ENCODE results near the gene FOXN3.

Gene FOXN3

DNA sequence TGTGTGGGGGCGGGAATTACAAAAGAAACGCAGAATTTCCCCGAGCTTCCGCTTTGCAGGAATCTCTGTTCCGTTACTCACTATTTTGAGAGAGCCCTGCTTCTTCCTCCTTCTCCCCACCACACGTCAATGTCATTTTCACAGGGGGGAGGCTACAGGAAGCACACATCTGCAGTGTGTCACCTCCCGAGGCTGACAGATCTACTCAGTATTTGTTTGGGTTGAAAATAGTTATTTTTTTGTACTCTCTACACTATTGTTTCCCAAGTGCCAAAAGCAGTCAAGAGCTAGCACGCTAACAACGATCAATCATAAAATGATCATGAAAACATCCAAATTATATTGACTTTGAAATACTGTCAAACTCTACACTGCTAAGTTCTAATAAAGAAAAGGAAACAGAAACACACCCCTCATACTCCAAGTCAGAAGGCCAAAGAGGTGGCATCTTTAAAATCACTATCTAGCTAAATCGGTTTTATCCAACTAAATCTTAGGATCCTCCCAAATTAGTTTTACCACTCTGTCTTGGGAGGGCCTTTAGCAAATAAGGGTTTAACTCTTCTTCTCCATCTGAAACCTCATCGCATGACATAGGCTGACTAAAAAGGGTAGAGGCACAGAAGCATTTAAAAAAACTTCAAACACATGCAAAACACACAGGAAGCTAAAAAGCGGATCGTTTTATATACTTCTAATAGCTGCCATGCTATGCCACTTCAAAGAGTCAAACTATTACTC is 51.8 kb downstream of the FOXN3 start:
- DNase-seq (ENCODE audit: low read depth in 3 of 3, low spot score in 1 of 3), result peak; percentile 9 to 14 (median 13)

- no peak for DNase-seq (ENCODE audit: low read depth in 3 of 3, low spot score in 1 of 3)
Measured at GRCh38 chr14:89364316-89364715, 52.7 kb downstream of the FOXN3 start.

GRCh38 chr14:89360277-89360676 is 56.8 kb downstream of the FOXN3 start:
- DNase-seq (ENCODE audit: low read depth in 3 of 3, low spot score in 1 of 3), result no peak

- DNase-seq (ENCODE audit: low read depth in 3 of 3, low spot score in 1 of 3), result no peak
Measured at GRCh38 chr14:89359477-89360222, 57.4 kb downstream of the FOXN3 start.

DNA sequence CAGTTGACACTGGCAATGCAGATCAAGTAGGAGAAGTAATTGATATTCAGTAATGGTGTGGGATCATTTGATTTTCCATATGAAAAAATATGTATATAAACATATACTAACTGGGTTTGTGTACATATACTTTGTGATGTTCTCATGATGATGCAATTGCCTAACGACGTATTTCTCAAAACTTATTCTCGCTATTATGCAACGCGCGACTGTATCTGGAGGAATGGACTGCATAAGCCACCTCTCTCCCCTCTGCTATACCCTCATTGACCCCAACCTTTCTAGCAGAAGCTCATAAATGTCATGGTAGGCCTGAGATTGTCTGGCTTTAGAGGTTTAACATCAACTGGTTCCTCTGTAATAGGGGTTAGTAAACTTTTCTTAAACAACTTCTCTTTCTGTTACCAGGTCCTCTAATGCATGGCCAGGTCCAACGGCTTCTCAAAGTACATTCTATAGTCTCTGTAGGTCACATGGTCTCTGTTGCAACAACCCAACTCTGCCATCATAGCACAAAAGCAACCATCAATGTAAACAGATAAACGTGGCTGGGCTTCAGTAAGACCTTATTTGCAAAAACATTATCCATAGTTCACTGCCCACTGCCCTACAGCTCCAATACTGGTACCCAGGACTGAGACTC is 59.3 kb downstream of the FOXN3 start:
- DNase-seq (ENCODE audit: low read depth in 3 of 3, low spot score in 1 of 3), result no peak

GRCh38 chr14:89356927-89357326 is 60.1 kb downstream of the FOXN3 start:
- no peak for DNase-seq (ENCODE audit: low read depth in 3 of 3, low spot score in 1 of 3)

DNA sequence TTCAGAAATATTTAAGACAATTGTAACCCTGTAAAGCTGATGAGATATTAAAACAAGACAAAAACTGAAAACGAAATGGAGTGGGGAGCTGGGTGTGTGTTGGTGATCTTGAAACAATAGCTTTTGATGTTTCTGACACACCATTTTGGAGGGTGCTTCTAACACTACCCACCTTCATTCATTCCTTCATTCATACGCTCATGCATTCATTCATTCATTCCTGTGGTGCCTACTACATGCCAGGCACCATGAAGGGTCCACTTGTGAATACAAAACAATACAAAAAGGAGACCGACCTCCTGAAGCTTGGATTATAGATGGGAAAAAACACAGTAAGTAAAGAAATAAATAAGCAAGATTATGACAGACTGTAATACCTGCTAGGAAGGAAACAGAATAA is 60.5 kb downstream of the FOXN3 start:
- DNase-seq (ENCODE audit: low read depth in 3 of 3, low spot score in 1 of 3), result no peak

DNA sequence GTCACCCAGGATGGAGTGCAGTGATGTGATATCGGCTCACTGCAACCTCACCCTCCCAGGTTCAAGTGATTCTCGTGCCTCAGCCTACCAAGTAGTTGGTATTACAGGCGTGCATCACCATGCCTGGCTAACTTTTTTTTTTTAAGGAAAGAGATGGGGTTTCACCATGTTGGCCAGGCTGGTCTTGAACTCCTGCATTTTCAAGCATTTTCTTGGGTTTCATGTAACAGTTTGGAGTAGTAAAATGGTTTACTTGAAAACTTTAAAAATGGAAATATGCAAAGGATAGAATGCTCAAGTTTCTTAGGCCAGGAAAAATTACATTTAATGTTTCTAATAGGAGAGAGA is 63.3 kb downstream of the FOXN3 start:
- DNase-seq (ENCODE audit: low read depth in 3 of 3, low spot score in 1 of 3), result no peak

DNA sequence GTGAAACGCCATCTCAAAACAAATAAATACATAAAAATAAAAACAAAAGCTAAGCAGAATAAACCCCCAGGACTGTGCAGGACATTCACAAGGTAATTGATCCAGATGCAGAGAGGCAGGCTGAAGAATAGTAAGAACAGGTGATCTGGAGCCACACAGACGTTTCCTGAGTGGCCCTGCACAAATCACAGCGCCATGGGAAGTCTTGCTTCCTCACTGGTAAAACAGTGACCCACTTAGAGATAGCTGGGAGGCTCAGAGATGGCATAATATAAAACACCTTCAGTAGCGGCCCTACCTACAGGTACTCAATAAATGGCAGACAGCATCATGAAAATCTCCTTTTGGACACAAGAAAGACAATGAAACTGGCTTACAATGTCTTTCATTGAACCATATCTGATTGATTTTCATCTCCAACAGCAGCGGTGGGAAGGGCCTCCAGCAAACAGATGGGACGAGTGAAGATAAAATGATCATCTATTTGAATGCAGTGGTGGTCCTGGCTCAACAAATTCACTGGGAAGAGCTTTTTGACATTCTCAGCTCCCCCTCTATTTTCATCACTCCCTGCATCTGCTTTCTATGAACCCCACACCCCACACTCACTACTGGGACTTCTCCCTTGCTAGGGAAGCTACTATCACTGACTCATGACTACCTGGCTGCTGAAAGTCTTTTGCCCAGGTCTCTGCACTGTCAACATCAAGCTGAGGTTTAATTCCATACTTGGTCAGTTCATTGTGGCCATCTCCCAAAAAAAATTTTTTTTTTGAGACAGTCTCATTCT is 63.9 kb downstream of the FOXN3 start:
- DNase-seq (ENCODE audit: low read depth in 3 of 3, low spot score in 1 of 3), result no peak

DNA sequence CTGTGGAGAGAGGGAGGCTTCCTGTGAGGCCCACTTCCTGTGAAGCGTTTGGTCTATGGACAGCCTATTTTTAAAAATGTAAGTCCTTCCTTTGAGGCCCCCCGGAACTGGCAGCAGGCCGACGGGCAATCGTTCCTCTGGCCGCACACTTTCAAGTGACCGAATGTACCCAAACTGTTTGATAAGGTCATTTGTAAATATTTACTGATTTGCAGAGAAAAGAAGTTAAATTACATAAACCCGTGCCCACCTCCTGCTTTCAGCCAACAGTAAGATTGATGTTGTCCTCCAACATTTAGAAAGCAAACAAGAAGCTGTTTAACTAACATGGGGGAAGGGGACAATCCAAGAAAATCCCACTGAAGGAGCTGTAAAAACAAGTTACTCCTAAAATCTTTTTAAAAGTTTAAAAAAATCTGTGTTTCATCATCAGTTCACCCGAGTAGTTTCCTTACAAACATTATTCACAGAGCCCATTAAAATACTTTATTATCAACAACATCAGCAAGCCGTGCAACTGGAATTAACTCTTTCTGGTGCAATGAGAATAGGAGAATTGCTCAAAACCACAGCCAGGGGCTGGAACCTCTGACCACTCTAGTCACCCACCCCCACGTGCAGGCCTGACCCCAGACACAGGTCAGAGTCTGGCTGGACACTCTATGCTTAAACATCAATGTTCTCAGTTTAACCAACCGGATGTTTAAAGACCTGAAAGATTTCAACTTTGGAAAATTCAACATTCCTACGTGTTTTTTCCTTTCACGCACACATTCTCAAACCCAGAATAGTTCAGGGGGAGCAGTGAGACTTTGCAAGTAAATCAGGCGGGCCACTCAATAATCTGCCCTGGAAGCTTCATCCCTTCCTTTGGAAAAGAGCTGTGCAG is 65.3 kb downstream of the FOXN3 start:
- DNase-seq (ENCODE audit: low read depth in 3 of 3, low spot score in 1 of 3), result no peak

GRCh38 chr14:89351221-89351515 is 65.9 kb downstream of the FOXN3 start:
- DNase-seq (ENCODE audit: low read depth in 3 of 3, low spot score in 1 of 3), result no peak

GRCh38 chr14:89350152-89350551 is 66.9 kb downstream of the FOXN3 start:
- DNase-seq (ENCODE audit: low read depth in 3 of 3, low spot score in 1 of 3), result no peak

DNA sequence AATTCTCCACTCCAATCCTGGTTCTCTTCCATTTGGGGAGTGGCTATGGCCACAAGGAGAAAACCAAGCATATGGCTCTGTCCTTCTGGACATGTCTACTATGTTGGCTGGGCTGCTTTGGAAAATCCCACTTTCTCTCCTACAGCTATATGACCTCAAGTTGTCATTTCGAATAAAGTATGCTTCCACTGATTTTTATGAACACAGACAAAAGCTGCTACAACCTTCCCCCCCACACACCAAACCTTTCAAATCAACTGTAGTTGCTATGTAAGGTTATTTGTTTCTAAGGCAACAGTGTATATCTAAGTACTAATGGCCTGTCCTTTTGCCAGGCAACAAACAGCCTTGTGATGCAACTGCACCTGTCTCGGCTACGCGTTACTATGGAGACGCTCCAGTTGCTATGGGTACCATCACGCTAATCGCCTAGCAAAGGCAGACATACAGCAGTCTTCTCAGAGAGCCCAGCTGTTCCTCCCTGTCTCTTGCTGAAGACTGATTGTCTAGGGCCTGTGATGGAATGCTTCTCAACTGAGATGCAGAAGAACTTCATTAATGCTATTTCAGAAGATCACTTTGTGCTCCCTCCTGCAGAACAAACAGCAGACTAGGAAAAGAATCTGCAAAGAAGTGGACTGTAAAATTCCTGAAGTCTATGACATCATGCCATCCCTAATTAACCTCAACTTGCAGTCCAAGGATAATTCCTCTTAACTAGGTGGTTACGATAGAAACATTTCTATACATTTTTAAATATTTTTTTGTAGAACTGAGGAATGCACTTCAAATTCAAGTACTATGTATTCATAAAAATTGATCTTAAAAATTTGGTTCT is 67.6 kb downstream of the FOXN3 start:
- DNase-seq (ENCODE audit: low read depth in 3 of 3, low spot score in 1 of 3), result no peak

- DNase-seq (ENCODE audit: low read depth in 3 of 3, low spot score in 1 of 3), result no peak
Measured at GRCh38 chr14:89348722-89349121, 68.3 kb downstream of the FOXN3 start.

GRCh38 chr14:89347885-89348284 is 69.1 kb downstream of the FOXN3 start:
- no peak for DNase-seq (ENCODE audit: low read depth in 3 of 3, low spot score in 1 of 3)

DNA sequence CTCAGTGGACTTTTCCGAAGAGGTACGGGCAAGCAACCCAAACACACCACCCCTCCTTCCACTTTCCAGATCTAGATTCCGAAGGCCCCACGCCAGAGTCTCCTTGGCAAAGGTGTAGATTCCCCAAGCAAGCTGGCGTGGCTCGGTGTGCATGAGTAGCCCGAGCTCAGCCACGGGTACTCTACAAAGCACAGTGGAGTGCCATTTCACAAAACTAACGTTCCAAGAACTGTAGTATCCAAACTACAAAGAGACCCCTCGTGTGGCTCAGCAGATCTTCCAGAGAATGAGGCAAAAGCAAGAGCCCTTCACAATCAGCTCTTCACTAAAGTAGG is 72.1 kb downstream of the FOXN3 start:
- no peak for DNase-seq (ENCODE audit: low read depth in 3 of 3, low spot score in 1 of 3)

GRCh38 chr14:89343356-89343755 is 73.7 kb downstream of the FOXN3 start:
- DNase-seq (ENCODE audit: low read depth in 3 of 3, low spot score in 1 of 3), result no peak

DNA sequence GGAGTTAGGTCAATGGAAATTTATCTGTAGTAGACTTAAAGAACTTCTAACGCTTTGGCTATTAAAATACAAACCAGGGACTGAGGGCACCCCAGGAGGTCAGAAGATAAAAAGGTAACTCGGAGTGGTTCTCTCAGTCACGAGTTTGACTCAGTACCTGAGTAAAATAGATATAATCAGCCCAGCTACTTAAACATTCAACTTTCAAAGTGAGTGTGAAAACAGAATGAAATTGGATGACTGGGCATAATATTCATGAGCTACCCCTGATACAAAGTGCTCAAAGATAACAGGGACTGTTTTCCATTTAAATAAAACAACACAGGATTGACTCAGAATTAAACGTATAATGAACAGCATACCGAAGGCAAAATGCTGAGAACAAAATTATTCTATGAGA is 75.0 kb downstream of the FOXN3 start:
- no peak for DNase-seq (ENCODE audit: low read depth in 3 of 3, low spot score in 1 of 3)

DNA sequence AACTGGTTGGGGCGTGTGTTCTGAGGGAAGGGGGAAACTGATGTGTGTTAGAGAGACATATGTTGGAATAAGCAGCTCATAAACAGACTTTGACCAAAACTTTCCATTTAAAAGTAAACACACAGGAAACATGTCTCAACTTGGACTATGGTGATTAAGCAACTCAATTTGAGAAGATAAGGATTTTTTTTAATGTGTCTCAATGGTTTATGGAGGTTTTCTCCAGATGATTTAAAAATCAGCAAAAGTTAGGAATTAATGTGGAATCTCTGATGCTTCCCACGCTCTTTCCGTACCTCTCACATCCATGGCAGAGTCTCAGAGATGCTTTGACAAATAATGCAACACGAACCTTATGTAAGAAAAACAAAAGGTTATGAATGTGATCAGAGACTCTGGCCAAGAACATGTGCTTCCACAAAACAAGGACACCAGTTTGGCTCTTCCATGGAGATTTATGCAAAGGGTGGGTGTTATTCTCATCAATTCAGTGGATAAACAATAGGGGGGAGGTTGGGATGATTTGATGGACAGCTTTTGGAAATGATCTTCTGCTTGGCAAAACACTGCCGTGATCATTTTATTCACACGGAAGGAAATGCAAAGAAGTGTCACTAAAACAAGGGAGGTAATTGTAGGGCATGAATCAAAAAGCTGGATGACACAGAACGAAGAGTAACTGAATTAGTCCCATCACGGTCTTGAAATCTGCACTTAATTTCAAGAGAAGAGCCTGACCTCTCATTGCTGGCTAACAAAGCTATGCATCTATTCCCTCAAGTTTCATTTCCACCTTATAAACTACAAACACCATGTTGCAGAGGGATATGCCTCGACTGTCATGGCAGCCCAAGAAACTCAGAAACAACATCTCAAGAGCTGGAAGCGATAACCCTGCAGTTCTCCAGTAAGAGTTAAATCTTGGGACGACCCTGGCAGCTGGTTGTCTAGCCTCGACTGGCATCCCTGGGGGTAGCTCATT is 76.5 kb downstream of the FOXN3 start:
- no peak for DNase-seq (ENCODE audit: low read depth in 3 of 3, low spot score in 1 of 3)

Data from stimulated activated CD4-positive, alpha-beta T cell treated with anti-CD3 and anti-CD28 coated beads, TNF-alpha, amount 100 ng/mL, for 1 hour (primary cell).